GM21360 (cell line): ENCODE results near the gene CRYBA2.

Source experiments
- ATAC-seq: cut with Tn5 transposase; IDR thresholded peaks from one replicate; pipeline ENCODE4 v1.9.1; 2021; ENCODE audit warnings: mild to moderate bottlenecking, moderate library complexity; ENCODE audit not compliant: unreplicated experiment

Gene CRYBA2, protein sequence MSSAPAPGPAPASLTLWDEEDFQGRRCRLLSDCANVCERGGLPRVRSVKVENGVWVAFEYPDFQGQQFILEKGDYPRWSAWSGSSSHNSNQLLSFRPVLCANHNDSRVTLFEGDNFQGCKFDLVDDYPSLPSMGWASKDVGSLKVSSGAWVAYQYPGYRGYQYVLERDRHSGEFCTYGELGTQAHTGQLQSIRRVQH

DNA sequence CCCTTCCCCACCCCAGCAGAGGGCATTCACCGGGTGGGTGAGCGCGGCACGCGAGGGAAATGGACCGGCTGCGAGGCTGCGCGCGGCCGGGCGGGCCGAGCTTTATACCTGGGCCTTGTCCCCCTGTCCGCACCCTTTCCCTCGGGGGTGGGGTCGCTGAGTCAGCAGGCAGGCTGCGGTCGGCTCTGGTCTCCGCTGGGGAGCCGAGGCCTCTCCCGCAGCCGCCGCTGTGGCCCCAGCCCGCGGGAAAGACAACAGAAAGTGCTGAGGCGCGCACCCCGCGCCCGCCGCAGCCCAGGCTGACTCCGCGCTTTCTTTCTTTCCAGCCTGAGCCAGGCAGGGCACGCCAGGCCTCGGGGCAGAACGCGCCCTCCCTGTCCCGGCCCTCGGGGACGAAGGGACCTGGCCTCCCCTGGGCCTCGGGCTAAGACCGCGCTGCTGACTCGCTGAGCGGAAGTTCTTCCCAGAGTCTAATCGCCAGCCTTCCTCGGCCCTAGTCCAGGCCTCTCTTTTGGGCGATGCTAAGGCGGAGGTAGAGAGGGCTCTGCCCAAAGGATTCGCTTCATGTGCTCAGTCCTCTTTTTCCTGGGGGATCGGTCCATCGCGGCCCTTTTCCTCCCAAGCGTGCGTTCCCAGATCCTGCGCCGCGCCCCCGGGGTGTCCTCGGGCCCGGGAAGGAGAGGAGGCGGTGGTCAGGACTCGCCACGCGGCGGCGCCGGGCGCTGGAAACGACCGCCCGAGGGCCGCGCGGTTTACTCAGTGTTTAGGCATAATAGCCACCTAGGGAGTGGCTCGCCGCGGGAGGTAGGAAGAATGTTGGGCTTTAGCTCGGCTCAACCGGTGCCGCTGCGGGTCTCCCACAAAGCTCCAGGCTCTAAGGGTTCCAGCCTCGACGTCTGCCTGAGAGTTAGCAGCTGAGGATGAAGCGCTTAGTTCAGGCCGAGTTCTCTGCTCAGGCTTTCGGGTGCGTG, at the start of gene CRYBA2:
CRYBA2 (minus strand) TSS at position 78 of the 971 bp plus-strand sequence. CDS start 246 bp downstream, outside the sequence.
- ATAC-seq: no peak

DNA sequence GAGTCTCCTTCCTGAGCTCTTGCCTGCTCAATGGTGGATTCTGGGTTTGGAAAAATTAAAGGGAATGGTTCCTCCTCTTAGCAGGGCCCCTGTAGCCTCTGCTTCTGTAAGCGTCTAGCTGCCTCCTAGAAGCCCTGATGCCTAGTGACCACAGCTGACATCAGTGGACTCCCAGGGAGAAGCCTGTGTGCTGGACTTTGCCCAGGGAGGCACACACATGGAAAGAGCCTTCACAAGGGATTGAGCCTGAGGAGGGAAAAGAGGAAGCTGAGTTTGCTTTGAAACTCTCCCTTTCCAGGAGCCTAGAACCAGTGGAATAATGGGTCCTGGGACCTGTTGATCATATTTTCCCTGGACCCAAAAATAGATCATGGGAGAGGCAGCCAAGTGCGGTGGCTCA, 49.5 kb upstream of the CRYBA2 start:
- ATAC-seq: no peak

DNA sequence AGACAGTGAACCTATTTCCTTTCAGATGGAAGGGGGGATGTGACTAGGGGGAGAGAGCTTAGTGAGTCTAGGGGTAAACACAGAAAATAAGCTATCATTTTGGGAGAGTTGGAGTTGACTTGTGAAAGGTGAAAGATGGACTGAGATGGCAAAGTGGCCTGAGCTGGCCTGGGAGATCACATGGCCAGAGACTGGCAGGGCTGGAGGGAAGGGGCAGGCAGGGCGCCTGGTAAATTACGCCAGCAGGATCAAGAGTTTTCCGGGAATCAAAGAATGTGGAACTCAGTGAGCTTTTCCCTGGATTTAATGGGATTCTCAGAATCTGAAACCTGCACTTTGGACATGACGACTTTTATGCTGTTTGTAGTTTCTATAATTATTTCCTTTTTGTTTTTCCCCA, 48.9 kb upstream of the CRYBA2 start:
- ATAC-seq: no peak

DNA sequence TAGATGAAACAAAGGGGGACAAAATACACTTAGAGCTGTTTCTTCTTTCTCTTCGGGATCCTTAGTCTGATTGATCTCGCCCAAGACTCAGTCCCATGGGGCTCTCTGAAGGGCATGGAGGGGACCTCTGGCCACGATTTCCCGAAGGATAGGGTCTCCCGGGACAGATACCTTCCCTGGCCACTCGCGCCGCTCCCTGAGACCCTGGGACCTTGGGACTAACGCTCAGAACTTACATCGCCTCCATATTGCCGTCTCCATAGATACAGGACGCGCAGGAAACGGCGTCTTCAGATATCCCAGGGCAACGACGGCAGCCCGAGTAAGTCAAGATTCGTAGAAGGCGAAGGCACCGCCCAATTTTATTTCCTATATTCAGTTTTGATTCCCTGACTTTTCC, 48.0 kb upstream of the CRYBA2 start, which contains the start of gene CFAP65:
CFAP65 (minus strand) TSS at position 265 of the 400 bp plus-strand sequence. CDS start 2,468 bp downstream, outside the sequence.
- ATAC-seq: no peak

DNA sequence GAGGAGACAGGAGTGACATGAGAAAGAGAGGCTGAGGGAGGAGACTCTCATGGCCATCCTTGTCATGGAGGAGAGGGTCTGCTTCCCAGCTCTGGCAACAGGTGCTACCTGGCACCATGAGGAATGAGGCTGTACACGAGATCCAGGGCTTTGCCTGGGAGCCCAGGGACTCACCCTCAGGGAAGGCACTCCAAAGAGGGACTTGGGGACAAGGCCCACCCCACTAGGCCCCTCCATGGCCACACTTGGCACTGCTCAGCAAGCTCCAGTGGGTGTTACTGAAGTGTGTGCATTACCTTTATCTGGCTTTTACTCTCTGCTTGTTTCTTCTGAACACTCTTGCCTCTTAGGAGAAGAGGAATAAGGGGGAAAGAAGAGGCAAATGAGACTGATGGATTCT, 45.4 kb upstream of the CRYBA2 start:
- no peak for ATAC-seq

DNA sequence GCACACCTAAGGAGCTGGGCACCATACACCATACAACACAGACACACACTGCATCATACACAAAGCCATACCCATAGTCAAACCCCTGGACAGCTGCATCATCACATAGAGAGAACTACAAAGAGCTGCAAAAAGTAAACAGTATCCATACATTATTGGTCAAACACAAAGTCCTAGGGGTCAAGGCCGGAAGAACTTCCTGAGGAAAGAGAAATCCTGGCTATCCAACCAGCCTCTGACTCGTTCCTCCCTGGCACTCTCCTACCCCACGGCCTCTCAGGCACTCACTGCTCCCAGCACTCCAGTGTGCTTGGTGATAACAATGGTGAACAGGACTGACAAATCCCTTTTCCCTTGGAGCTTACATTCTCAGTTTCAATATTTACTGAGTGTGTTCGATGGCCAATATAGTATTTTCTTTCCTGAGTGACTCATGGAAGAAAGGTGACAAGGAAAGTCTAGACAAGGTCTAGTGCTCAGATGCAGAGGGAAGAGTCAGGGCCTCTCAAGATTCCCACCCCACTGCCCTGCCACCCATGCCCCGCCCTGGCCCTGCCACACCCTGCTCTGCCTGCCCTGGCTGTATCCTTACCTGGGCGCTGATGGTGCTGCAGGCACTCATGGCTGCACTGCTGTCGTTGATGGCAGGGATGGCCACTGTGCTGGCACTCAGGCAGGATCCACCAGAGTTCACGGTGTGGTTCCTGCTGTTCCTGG, 44.7 kb upstream of the CRYBA2 start:
- ATAC-seq: no peak

DNA sequence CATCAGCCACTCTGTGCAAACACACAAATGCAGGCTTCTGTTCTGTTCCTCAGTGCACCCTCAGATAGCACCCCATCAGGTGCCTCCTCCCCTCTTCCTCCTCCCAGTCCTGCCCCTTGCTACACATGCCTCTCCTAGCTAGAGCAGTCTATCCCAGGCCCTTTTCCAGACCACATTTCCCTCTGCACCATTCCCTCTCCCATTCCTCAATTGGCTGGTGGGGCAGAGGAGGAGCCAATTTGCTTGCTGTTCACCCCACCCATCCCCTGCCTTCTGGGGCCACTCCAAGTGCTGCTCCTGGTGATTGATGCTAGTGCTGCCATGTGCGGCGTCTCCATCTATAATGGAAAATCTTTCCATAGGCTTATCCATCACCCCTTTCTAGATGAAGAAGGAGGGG, 42.7 kb upstream of the CRYBA2 start:
- ATAC-seq: no peak

DNA sequence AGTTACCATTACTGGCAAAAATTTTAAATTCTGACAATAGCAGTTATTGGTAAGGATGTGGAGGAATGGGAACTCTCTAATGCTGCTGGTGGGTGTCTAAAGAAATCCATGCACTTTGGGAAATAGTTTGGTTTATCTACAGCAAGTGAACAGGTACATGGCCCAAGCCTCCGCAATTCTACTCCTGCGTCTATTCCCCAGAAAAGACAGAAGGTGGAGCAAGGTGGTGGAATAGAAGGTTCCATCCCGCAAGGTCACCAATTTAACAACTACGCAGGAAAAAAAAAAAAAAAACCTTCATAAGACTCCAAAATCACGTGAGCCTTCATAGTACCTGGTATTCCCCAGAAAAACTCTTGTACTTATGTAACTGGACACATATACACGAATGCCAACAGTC, 41.6 kb upstream of the CRYBA2 start:
- ATAC-seq: no peak

DNA sequence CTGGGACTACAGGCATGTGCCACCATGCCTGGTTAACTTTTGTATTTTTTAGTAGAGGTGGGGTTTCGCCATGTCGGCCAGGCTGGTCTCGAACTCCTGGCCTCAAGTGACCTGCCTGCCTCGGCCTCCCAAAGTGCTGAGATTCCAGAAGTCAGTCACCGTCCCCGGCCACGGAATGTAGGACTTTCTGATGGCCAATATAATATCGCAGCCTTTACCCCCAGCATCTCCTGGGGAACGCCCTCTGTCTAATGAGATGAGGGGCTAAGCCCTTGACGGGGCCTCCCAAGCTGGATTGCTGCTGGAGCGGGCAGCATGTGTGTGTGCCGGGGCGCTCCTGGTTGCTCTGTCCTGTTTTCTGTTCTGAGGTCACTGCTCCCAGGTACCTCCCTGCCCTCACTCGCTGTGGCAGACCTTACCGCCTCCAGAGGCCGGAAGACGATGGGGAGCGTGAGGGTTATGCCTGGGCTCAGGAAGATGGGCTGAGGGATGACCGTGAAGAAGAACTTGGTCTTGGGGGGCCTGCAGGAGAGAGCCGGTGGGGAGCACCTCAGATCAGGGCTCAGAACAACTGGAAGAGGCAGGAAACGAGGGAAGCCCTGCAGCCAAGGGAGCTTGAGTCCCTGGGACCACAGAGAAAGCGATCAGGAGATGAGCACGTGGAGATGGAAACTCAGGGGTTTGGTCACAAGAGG, 39.0 kb upstream of the CRYBA2 start:
- no peak for ATAC-seq

DNA sequence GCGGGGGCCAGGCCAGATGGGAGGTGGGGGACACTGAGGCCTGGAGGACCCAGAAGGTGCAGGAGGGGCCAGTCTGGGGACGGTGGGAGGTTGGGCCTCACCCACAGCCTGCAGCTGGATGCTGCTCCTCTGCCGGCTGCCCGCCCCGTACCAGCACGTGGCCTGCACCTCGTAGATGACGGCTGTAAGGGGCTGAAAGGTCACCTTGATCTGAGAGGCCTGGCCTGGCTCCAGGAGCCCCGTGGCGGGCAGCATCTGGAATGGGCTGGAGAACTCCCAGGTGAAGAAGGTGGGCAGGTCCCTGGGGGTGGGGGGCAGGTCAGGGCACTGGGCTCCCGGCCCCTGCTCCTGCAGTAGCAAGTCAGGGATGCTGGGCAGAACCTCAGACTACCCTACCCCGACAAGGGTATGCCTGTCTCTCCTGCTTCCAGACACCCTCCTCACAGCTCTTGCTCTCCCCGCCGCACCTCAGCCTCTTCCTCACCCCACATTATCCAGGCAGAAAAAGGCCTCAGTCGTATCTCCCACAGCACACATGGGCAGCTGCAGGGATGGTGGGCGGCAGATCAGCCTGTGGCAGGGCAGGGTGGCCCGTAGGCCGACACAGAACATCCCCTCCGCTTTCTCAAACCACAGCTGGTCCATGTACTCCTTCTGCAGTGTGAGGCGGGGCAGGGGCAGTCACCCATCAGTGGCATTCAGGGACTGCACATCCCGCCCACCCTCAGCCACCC, 38.0 kb upstream of the CRYBA2 start:
- ATAC-seq: no peak

DNA sequence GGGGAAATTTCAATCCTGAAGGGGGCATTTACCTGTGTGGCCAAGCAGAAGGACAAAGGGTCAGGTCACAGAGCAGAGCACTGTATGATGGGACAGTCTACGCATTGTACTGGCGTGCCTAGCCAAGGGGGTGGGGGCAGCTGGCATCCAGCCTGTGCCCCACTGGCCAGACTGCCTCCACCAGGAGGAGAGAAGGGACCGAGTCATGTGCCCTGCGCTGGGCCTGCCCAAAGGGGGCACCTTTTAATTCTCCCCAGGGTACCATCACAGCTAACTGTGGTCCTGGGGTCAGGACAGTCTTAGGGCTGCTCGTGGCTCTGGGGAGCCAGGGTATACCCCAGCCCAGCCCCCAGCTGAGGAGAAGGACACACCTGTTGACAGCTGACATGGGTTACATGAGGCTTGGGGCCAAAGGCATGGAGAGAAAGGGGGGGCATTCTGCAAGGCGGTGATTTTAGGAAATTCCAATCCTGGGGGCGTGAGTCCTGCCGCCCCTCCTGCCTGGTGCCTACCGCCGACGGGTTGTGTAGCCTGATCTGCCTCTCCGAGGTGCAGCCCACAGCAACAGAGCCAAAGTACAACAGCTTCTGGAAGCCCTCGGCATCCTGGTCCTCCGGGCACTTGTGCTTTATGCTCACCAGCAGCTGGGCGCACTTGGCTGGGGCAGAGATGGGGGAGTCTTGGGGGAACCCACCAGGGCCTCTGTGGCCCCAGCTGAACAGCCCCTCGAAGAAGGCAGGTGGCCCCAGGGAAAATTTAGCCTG, 37.1 kb upstream of the CRYBA2 start:
- ATAC-seq: no peak

DNA sequence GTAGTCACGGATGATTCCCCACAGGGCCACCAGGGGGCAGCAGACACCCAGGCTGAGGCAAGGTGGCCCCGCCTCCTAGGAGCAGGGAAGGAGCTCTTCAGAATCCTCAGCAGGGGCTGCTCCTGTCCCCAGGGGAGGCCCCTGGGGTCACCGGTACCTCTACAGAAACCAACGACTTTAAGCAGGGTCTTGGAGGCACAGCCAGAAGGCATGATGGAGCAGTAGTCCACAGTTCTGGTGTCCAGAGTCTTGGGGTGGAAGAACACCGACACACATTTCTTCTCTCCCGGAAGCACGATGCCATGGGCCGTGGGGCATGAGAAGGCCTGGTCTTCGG, 36.6 kb upstream of the CRYBA2 start:
- ATAC-seq: peak; percentile 55

DNA sequence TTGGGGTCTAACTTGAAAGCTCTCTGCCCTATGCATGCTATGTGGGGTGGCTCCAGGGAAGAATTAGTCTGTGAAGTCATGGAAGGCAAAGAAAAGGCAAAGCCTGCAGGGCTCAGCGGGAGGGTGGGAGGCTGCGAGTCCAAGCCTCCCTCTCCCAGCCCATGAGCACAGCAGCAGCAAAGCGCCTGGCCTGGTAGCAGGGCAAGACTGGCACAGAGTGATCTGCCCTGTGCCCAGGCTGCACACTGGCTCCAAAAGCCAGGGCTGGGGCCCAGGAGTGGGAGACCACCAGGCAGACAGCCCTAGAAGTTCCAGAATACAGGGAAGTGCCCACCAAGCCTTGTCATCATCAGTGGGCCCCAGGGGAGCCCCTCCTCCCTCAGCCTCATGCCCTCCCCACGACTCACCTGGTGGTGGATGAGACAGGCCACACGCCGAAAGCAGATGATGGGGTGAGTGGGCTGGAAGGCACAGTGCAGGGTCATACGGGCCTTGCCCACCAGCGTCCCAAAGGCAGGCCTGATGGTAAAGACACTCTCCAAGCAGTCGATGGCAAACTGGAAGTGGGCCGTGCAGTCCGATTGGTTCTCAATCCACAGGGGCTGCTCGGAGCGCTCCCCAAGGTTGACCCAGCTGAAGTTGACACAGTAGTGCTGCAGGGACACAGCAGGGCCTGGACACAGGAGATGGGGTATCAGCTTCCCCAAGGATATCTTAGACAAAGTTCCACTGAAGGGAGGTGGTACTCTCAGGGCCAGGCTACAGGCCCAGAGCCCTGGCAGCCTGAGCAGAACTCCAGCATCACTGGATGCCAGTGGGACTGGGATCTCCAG, 36.0 kb upstream of the CRYBA2 start:
- no peak for ATAC-seq

DNA sequence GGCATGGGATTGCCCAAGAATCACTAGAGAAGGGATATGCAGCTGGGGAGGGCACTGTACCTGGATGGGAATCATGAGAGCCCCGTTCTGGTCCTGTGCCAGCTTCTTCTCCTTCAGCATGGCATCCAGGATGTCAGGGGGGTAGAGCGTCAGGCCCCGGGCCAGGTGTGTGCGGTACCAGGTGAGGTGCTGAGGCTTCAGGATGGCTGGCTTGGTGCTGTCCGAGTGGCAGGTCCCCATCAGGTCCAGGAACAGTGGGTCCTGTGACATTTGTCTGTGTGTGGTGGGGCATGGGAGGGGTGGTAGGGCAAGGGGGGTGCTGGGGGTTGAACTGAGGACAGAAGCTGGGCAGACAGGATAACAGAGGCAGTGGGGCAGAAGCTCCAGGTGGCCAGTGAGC, 34.9 kb upstream of the CRYBA2 start:
- ATAC-seq: no peak

DNA sequence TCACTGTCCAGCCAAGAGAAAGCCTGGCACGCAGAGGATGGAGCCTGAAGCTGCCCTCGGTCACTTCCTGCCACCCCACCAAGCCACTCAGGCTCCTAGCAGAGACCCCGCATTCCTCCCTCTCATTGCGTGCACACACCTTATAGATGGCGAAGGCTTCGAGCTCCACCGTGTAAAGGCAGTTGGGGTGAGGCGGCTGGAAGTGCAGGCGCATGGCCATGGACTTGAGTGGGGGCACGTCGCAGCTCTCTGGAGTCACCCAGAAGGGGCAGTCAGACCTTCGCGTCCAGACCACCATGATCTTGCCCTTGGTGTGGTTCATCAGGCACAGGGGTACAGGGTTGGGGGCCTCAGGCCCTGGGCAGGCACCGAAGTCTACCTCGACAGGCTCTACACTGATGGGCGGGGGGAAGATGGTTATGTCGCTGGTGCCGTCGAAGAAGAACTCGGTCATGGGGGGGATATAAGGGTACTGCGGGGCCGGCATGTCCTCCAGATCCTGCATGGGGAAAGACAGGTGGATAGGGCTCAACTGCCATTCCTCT, 34.4 kb upstream of the CRYBA2 start:
- ATAC-seq: no peak

DNA sequence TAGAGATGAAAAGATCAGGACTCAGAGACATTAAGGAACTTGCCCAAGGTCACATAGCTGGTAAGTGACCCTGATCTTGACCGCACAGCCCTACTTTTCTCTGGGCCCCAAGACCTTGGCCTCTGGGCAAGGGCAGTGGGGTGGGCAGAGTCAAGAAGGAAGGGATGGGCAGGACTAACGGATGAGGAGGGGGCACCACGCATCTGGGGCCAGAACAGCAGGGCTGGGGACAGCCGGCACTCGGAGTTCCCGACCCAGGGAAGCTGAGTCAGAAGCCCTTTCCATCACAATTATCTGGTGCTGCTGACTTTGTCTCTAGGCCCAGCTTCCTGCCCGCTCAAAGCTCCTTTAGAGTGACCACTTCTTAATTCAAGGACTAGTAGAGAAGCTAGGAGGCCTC, 33.7 kb upstream of the CRYBA2 start:
- ATAC-seq: no peak

DNA sequence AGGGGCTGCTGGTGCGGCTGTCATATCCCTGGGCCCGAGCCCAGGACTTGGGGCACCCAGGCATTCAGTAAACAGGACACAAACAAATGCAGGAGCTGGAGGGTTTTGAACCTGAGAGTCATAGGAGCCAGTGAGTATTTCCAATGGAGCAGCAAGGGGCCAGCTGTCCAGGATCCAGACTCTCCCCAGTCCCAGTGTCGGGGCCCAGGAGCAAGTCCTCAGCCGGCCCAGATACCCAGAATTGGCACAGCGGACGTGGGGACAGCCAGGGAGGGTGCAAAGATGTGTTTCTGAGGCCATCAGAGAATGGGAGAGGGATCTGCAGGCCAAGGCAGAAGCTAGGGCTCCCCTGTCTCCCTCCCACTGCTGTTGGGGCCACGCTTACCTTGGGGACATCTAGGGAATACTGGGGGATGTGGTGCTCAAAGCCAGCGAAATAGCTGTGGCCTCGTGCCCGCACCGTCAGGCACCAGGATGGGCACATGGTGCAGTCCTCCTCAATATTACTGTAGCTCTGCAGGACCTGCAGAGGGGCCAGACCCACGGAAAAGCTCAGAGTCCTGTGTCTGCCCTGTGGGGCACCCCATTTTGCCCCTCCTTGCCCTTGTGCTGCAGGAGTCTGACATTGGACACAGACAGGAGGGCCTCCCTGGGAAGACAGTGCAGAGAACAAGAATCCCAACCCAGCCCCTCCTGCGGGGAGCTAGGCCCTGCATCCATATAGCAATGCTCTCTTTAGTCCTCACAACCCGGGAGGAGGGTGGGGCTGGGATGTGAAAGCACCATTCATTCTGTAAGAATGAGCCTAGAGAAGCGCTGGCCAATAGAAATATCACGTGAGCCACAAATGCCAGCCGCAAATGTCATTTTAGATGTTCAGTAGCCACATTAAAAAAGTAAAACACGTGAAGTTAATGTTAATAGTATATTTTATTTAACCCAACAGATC, 32.7 kb upstream of the CRYBA2 start:
- ATAC-seq: no peak
